Cerebellar cortex (tissue), 1 donor: ENCODE data around the gene KLHL25.
"Not testable (repeated sequence)": the region's sequence is repeated elsewhere in the genome, so short reads cannot be mapped to it uniquely, and the experiment has no call there.

Experiments used
- DNase-seq: peaks from one replicate; pipeline ENCODE4 v3.0.0-alpha.2; 2015; ENCODE audit warnings: low spot score

KLHL25 gene

DNA sequence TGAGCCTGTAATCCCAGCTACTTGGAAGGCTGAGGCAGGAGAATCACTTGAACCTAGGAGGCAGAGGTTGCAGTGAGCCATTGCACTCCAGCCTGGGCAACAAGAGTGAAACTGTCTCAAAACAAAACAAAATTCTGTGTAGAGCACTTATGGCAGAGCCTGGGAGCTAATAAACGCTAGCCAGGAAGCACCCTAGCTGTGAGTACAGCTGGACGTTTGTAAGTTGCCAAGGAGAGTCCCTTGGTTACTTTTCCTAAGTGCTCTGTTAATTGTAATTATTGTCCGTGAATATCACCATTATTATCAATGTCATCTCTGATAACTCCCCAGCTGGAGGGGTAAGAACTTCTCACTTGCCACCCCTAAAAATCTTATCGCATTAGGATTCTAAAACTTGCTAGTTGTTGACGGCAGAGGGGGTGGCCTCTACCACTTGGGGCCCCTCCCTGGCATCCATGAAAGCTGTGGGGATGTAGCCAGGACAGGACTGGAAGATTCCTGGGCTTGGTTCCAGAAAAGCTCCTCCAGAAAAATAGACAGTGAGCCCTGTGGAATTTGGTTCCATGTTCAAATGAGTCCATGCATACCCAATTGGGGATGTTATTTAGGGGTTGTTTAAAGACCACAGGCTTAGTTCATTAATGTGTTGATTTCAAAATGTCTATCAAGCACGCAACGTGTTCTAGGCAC lies 9.9 kb upstream of the KLHL25 start:
- peak; percentile 57 for DNase-seq

GRCh38 chr15:85802617-85803016 lies 7.9 kb upstream of the KLHL25 start:
- DNase-seq: not testable (repeated sequence)

DNA sequence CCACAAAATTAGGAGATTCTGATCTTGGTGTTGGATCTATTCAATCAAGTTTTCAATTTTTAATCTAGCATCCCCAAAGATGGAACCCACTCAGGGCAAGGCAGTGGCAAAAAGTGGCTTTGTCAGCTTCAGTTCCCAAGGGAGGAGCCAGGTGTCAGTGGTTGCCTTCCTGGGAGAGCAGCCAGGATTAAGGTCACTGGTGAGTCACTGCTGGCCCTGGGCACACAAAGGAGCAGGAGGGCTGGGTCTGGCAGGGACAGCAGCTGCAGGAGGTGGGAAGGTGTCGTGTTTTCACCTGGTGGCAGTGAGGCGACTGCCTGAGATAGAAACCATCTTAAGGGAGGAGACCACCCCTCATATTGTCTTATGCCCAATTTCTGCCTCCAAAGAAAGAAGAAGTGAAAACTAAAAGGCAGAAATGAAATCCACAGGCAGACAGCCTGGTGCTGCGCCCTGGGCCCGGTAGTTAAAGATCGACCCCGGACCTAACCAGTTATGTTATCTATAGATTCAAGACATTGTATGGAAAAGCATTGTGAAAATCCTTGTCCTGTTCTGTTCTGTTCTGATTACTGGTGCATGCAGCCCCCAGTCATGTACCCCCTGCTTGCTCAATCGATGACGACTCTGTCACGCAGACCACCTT lies 5.9 kb upstream of the KLHL25 start:
- DNase-seq: no peak

GRCh38 chr15:85796371-85796770 lies 1.6 kb upstream of the KLHL25 start:
- not testable (repeated sequence) for DNase-seq

DNA sequence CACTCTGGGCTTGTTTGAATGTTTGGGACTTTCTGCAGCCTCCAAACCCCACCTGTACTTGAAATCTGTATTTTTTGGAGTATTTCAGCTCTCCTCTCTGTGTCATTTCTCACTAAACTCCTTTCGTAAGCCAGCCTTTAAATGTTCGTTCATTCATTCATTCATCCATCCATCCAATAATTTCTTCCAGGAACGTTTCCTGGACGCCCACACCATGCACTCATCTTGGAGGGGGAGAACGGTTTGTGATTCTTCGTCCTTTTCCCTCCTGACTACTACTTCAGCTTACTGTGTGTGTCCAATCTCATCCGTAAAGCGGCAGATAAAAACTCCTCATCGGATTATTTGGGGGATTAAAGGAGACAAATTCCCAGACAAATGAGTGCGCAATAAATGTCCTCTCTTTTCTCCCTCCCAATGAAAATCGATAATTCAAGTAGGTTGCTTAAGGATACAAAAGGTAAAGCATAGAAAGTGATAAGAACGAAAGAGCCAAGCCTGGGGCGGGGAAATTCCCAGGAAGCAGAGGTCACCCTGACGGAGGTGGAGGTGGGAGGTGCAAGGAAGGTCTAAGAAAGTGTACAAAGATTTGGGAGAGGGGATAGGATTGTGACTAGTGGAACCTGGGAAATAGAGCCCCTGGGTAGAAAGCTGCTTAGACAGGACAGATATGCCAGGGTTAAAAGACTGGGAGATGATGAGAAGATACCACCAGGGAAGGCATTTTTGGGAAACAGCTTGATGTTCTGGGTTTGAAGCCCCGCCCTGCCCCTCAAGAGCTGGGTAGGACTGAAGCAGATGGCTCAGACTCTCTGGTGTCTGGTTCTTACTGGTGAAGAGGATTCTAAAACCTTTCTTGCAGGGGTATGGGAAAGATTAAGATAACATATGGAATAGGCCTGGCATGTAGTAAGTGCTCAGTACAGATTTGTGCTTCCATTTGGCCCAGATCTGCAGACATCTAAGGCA lies 896 bp upstream of the KLHL25 start:
- no peak for DNase-seq

DNA sequence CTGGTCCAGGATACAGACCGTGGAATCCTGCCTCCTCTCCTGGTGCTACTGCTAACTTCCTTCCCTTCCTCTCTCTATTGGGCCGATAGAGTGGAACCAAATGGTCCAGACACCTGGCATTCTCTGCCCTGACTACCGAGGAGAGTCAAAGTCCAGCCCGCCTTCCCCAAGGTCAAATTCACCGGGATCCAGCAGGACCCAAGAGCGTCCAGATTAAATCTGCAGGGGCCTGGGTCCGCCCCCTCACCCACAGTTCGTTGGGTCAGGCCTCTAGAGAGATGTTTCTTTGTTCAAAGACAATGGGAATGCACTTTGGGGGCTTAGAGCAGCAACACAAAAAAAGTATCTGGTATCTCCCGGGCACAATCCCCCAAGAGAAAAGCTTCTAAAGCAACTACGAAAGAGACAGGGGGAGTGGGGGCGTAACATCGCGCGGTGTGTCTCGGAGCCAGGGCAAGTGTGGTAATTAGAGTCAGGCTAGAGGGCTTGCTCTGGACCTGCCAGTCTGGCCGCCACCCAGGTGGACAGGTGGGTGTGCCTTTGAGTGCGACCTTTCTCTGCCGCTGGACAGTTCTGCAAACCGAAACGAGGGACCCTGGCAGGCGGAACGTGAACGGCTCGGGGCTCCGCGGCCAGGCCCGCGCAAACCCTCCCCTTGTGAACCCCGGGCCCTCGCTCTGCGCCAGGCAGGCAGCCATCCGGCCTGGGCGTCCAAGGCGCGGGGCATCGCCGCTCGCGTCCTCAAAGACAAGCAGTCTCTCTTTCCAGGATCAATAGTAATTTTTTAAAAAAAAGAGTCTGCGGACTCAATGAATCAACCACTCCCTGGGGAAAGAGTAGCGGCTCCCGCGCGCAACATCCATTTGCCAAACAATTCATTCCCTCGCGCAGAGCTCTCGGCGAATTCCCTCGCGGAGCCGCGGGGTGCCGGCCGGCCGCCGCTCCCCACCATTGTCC lies 806 bp downstream of the KLHL25 start:
- DNase-seq: no peak

- no peak for DNase-seq
Observed at GRCh38 chr15:85792912-85793590, 1.7 kb downstream of the KLHL25 start.

DNA sequence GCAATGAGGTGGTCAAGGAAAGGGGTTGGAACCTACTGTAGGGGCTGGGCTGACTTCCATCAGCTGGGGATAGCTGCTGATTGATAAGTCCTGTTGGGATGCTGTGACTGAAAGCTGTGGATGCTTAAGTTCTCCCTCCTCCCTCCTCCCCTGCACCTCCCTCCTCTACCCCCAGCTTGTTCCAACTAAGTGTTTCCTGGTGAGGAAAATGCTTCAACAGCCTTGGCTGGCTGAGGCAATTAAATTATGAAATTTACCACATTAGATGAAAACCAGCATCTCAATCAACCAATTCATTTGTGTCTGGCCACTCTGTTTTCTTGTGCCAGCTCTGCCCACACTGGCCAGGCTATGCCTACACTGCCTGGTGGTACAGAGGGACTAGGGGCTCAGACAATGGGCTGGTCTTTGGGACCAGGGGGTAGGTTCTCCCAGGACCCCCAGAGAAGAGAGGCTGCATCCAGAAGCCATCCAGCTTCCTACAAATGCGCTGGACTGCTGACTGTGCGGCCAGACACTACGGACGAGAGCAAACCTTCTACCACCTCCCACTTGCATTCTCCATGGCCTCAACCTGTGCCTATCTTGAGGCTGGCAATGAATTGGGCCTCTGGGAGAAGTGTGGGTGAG lies 2.5 kb downstream of the KLHL25 start:
- DNase-seq: no peak

GRCh38 chr15:85789496-85789875 lies 5.2 kb downstream of the KLHL25 start:
- no peak for DNase-seq

DNA sequence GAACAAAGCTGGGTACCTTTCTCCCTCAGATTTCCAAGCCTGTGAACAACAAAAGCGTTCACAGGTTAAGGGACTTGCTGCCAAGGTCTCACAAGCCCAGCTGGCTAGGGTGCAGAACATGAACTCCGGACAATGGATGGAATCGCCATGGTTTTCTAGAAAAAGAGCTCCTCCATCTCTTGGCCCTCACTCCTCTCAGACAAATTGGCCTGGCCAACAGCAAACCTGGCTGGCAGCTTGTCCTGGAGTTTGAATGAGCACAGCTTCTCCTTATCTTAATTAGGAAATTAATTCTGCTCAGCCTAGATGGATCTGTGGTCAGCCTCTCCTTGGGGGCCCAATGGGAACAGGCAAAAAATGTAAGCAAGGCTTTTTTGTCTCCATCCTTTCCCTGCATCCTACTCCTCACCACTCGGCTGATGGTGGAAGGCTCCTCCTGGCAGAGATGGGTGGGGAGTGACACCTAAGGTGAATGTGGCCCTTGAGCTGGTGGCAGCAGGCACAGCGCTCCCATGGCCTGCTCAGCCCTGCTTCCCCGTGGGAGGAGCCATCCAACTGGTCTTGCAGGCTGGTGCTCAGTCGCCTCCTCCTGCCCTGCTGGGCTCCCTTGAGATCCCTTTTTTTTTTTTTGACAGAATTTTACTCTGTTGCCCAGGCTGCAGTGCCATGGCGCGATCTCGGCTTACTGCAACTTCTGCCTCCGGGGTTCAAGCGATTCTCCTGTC lies 5.8 kb downstream of the KLHL25 start:
- peak; percentile 67 for DNase-seq

DNA sequence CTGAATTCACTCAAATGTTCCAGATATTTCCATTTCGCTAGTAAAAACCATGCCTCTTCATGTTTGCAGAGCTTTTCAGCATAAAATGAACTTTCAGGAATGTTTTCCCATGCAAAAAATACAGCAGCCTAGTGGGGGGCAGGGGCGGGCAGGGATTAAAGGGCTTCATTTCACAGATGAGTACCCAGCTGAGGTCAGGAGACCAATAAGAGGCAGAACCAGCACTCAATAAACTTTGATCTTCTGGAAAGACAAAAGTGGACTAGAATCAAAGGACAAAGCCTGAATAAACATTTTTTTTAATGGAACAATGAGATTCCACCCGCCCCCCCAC lies 8.0 kb downstream of the KLHL25 start:
- DNase-seq: no peak

- DNase-seq: no peak
Observed at GRCh38 chr15:85785887-85786780, 8.6 kb downstream of the KLHL25 start.

GRCh38 chr15:85782064-85782463 lies 12.7 kb downstream of the KLHL25 start:
- DNase-seq: no peak

GRCh38 chr15:85781099-85781498 lies 13.6 kb downstream of the KLHL25 start:
- no peak for DNase-seq

GRCh38 chr15:85780225-85780985 lies 14.3 kb downstream of the KLHL25 start:
- no peak for DNase-seq

DNA sequence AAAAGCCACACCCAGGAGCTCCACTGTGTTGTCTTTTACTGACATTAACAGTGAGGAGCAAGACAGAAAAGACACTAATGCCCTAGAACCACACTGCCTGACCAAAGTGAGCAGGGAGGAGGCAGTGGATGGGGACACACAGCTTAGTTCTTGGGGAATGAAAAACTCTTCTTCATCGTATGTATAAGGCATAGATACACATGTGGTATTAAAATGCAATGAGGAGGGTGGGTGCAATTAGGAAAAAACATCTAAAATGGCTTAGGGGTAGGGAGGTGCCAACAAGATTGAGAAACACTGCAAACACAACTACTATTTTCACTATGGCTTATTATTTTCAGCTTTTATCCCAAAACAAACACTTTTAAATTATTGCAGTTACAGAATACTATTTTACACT lies 15.5 kb downstream of the KLHL25 start:
- DNase-seq: no peak

DNA sequence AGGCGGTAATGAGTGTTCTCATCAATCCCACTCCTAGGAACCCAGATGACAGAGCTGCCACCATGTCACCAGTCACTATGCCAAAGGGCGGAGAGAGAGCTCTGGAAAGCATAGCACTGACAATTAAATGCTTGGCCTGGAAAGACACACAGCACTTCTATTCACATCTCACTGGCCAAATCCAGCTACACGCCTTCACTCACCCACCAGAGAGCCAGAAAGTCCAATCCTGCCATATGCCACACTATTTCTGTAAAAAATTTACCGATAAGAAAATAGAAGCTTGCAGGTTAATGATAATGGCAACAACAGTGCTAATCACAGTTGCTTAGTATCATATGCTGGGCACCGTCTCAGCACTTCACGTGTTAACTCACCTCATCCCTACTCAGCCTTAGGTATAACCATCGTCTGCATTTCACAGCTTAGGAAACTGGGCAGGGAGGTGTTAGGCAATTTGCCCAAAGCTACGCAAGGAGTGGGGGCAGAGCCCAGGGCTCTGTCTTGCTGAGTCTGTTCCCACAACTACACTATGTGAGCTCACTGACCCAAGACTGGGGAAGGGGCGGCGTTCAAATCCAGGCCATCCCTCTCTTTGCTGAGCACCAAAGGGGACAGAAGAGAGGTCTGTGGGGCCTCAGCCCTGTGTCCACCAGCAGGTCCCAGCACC lies 16.5 kb downstream of the KLHL25 start:
- peak; percentile 55 for DNase-seq
